ENCODE results near the gene SDK2. TPM values are rescaled to one million over a fixed set of nuclear protein-coding genes. Genes with fewer than 3 reads are reported as not detected.
A peak's percentile ranks its signal among the peaks of the same experiment; 100 is the strongest.

Gene SDK2
- total RNA-seq, 6 experiments from 2014 or later, result 0.11 to 0.46 (median 0.25) TPM

DNA sequence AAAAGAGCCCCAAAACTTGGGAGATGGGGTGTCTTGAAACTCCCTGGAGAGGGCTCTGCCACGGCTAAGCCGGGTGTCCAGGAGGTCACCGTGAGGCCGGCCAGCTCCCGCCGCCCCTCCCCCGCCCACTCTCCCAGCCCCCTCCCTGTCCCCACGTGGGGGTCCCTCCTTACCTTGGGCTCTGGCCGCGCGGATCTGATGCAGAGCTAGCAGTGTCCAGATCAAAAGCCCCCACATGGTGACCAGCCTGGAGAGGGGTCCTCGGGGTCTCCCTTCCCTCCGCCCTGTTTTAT is 447 bp downstream of the SDK2 start:
- no peak for DNase-seq
- TF ChIP-seq CTCF (IDR thresholded peaks at IDR 0.05), result no peak
- intact Hi-C loops (cut with DNase I), result no loop called here
- Histone ChIP-seq H3K36me3 (no peaks in the 10 kb centered on the region), H3K4me3 (peak overlapping the region in 2 of 3 donors; percentile 5 to 18), H3K9me3 (no peaks in the 10 kb centered on the region), H3K27me3 (peaks cover 0 to 16% of the 10 kb centered on the region in 2 donors), H3K27ac (no peak overlapping the region), H3K4me1 (peaks cover 0 to 6% (median 0%) of the 10 kb centered on the region in 4 donors)
- whole genome bisulfite sequencing (ENCODE audit: insufficient coverage, low coverage, low lambda C conversion rate, missing lambda C conversion rate), result 0% methylated on average over 5 of the region's 13 CpGs
- ATAC-seq, result no peak

DNA sequence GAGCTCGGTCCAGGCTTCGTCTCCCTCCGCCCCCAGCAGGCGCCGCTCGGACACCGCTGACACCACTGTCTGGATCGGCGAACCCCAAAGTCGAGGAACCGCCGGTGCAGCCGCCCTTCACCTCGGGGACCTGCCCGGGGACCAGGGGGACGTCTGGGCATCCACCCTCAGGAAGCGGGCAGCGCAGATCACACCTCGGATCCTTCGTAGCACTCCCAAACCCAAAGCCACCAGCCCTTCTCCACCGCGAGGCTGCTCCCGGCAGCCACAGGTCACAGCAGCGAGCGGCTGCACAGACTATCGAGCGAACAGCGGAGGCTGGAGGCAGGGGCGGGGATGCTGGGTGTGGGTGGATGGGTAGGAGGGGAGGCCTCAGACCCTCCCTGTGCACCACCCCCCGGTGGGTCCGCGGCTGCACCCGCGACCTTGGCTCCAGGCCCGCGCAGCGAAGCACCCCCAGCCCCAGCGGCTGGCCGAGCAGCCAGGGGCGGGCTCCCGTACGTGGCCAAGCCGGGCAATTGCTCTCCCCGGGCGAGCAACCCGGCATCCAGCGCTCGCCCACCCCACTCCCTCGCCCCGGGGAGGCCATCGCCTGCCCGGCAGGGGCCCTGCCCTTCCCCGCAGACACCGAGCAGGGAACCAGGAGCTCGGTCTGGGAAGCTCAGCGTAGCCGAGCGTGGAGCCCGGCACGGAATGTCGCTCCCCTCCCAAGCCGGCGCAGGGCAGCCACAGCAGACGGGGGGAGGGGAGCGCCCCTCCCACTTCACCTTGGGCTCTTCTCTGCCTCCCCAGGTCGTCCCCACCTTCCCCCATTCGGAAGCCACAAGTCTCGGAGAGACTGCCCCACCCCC is 1.0 kb downstream of the SDK2 start:
- Histone ChIP-seq H3K4me3 (peak overlapping the region in 2 of 3 donors; percentile 18 to 22), H3K36me3 (no peaks in the 10 kb centered on the region), H3K27ac (no peak overlapping the region), H3K9me3 (no peaks in the 10 kb centered on the region), H3K4me1 (peaks cover 0 to 6% (median 0%) of the 10 kb centered on the region in 4 donors), H3K27me3 (peaks cover 0 to 16% of the 10 kb centered on the region in 2 donors)
- TF ChIP-seq CTCF (IDR thresholded peaks at IDR 0.05) (peak in 1 of 4 donors; percentile 11), POLR2A (IDR thresholded peaks at IDR 0.05) (no peak)
- DNase-seq, result no peak
- intact Hi-C loops (cut with DNase I), result no loop called here
- peak; percentile 22 to 54 (median 36) for ATAC-seq
- WGBS (ENCODE audit: insufficient coverage, low coverage, low lambda C conversion rate, missing lambda C conversion rate), result 0% methylated on average over 12 of the region's 68 CpGs

- H3K4me3 ChIP-seq, result no peak overlapping the region
- no peaks in the 10 kb centered on the region for H3K36me3 ChIP-seq
- H3K4me1 ChIP-seq, result peaks cover 0 to 6% (median 0%) of the 10 kb centered on the region in 4 donors
- no peaks in the 10 kb centered on the region for H3K9me3 ChIP-seq
- peaks cover 0 to 16% of the 10 kb centered on the region in 2 donors for H3K27me3 ChIP-seq
- no peak for TF ChIP-seq CTCF (IDR thresholded peaks at IDR 0.05)
- TF ChIP-seq POLR2A (IDR thresholded peaks at IDR 0.05), result no peak
- no peak overlapping the region for H3K27ac ChIP-seq
- no peak for DNase-seq
- intact Hi-C loops (cut with DNase I), result no loop called here
- 17% methylated on average over 10 of the region's 11 CpGs for WGBS (ENCODE audit: insufficient coverage, low coverage, low lambda C conversion rate, missing lambda C conversion rate)
- no peak for ATAC-seq
These were observed 1.6 kb downstream of the SDK2 start for GRCh38 chr17:73642659-73643000.

DNA sequence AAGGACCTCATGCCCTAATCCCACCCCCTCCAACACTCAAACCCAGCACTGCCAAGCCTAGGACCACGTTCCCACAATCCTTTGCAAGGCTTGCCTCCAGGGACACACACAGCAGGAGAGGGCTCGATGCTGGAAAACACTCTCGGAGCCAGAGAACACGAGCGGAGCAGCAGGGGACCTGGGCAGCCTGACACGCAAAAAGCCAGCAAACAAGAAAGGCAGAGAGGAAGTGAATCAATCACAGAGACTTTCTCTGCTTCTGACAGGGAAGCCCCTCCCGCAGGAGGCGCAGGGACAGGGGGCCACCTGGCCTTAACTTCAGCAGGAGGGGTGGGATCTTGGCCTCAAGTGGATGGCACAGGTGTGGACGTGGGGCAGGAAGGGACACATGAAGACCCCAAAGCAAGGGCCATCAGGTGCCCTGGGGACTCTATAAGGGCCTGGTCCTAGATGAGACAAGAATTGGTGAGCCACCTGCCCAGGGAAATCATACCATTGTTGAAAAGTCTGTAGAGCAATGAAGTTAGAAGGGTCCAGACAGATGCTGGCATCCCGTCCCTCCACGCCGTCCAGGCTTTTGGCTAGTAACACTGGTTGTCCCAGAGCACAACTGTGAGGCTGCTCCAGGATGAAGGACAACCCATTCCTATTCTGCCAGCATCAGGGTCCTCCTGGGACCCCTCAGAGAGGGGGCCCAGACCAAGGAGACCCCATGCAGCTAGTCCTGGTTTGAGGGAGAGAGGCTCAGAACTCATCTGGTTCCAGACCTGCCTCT is 2.2 kb downstream of the SDK2 start:
- no peak overlapping the region for H3K4me3 ChIP-seq
- TF ChIP-seq POLR2A (IDR thresholded peaks at IDR 0.05) (no peak), CTCF (IDR thresholded peaks at IDR 0.05) (no peak)
- no peaks in the 10 kb centered on the region for H3K36me3 ChIP-seq
- WGBS (ENCODE audit: insufficient coverage, low coverage, low lambda C conversion rate, missing lambda C conversion rate), result 17% methylated on average over 6 of the region's 12 CpGs
- no peaks in the 10 kb centered on the region for H3K9me3 ChIP-seq
- H3K27me3 ChIP-seq, result peaks cover 0 to 16% of the 10 kb centered on the region in 2 donors
- no peak overlapping the region for H3K27ac ChIP-seq
- ATAC-seq (no peak), DNase-seq (no peak)
- intact Hi-C loops (cut with DNase I), result no loop called here
- H3K4me1 ChIP-seq, result peaks cover 0 to 6% (median 0%) of the 10 kb centered on the region in 4 donors

Measured in right lobe of liver (tissue), 6 donors.